CD14-positive monocyte (primary cell): ENCODE measurements around the gene KRT86. TPM values are rescaled to one million over a fixed set of nuclear protein-coding genes. Genes with fewer than 3 reads are reported as not detected.

Source experiments
- DNase-seq, 3 donors: peaks; one replicate each; pipeline ENCODE4 v3.0.0-alpha.2; 2011 to 2022
- H2AFZ ChIP-seq: 2 replicates; pipeline ENCODE4 v1.6.0; 2012; ENCODE audit warnings: mild to moderate bottlenecking, low read depth, low read length, inconsistent platforms; ENCODE audit not compliant: insufficient read depth, poor library complexity, severe bottlenecking
- H3K27ac ChIP-seq, 2 donors: 1 replicate in 1 of 2; 2 replicates in 1 of 2; pipeline ENCODE4 v1.5.1; 2012 to 2013; ENCODE audit warnings: low read length in 2 of 2, control low read depth in 1 of 2, inconsistent platforms in 1 of 2, low read depth in 1 of 2, mild to moderate bottlenecking in 1 of 2
- H3K27me3 ChIP-seq, 2 donors: one replicate each; pipeline versions ENCODE4 v1.6.0 to v1.6.1; 2011 to 2013; ENCODE audit warnings: low read length in 2 of 2; ENCODE audit not compliant: control insufficient read depth in 2 of 2, insufficient read depth in 2 of 2
- H3K36me3 ChIP-seq, 2 donors: replicated peaks in 1 of 2; 1 replicate in 1 of 2; 2 replicates in 1 of 2; pipeline versions ENCODE4 v1.5.1 to v1.6.1; 2012 to 2013; ENCODE audit warnings: low read length in 2 of 2, control low read depth in 1 of 2, inconsistent platforms in 1 of 2, mild to moderate bottlenecking in 1 of 2; ENCODE audit not compliant: insufficient read depth in 2 of 2, control insufficient read depth in 1 of 2
- H3K4me1 ChIP-seq, 2 donors: 1 replicate in 1 of 2; 2 replicates in 1 of 2; pipeline versions ENCODE4 v1.5.1 to v1.6.1; 2012 to 2013; ENCODE audit warnings: low read length in 2 of 2, control low read depth in 1 of 2, inconsistent platforms in 1 of 2, mild to moderate bottlenecking in 1 of 2, moderate library complexity in 1 of 2; ENCODE audit not compliant: insufficient read depth in 2 of 2, control insufficient read depth in 1 of 2
- H3K4me2 ChIP-seq: replicated peaks from 2 replicates; pipeline ENCODE3; 2012; ENCODE audit warnings: low read length, moderate library complexity, mild to moderate bottlenecking; ENCODE audit not compliant: poor library complexity, severe bottlenecking; ENCODE audit errors: extremely low read depth
- H3K4me3 ChIP-seq, 3 experiments: fragments of 200-600 bp in 1 of 3; sonication (generic) in 1 of 3; replicated peaks in 1 of 3; 1 replicate in 2 of 3; 2 replicates in 1 of 3; pipeline ENCODE4 v1.5.1; 2011 to 2013; ENCODE audit warnings: low read length in 3 of 3, mild to moderate bottlenecking in 3 of 3, control low read depth in 2 of 3, low read depth in 2 of 3, inconsistent platforms in 1 of 3, moderate library complexity in 1 of 3
- H3K79me2 ChIP-seq: 2 replicates; pipeline ENCODE4 v1.6.0; 2012; ENCODE audit warnings: mild to moderate bottlenecking, control low read depth, inconsistent platforms, low read length, moderate library complexity; ENCODE audit not compliant: insufficient read depth
- H3K9ac ChIP-seq: 2 replicates; pipeline ENCODE4 v1.6.0; 2017; ENCODE audit warnings: low read length, mild to moderate bottlenecking; ENCODE audit not compliant: insufficient read depth, poor library complexity, severe bottlenecking
- H3K9me3 ChIP-seq, 2 donors: replicated peaks in 1 of 2; 1 replicate in 1 of 2; 2 replicates in 1 of 2; pipeline versions ENCODE4 v1.5.1 to v1.6.1; 2012 to 2013; ENCODE audit warnings: low read length in 2 of 2, control low read depth in 1 of 2; ENCODE audit not compliant: control insufficient read depth in 1 of 2, insufficient read depth in 1 of 2
- H4K20me1 ChIP-seq: 2 replicates; pipeline ENCODE4 v1.6.0; 2012; ENCODE audit warnings: mild to moderate bottlenecking, low read length, control low read depth, moderate library complexity; ENCODE audit not compliant: insufficient read depth
- H3K27ac Mint-ChIP-seq, 7 donors: one replicate each; pipeline ENCODE4 v1.8.0; 2020; ENCODE audit warnings: mild to moderate bottlenecking in 7 of 7, mixed read lengths in 7 of 7, moderate library complexity in 6 of 7, inconsistent platforms in 2 of 7
- H3K27me3 Mint-ChIP-seq, 3 donors: one replicate each; pipeline ENCODE4 v1.8.0; 2021 to 2022; ENCODE audit warnings: low read depth in 3 of 3, mild to moderate bottlenecking in 3 of 3, mixed read lengths in 3 of 3, moderate library complexity in 3 of 3, inconsistent platforms in 1 of 3
- H3K36me3 Mint-ChIP-seq, 2 donors: one replicate each; pipeline ENCODE4 v1.8.0; 2020; ENCODE audit warnings: mixed read lengths in 2 of 2, inconsistent platforms in 1 of 2, mild to moderate bottlenecking in 1 of 2
- H3K4me1 Mint-ChIP-seq: one replicate; pipeline ENCODE4 v1.8.0; 2020; ENCODE audit warnings: mild to moderate bottlenecking, mixed read lengths
- H3K4me3 Mint-ChIP-seq, 2 donors: one replicate each; pipeline ENCODE4 v1.8.0; 2020; ENCODE audit warnings: mild to moderate bottlenecking in 2 of 2, mixed read lengths in 2 of 2, moderate library complexity in 1 of 2
- H3K9me3 Mint-ChIP-seq, 7 donors: one replicate each; pipeline ENCODE4 v1.8.0; 2020 to 2022; ENCODE audit warnings: mixed read lengths in 7 of 7, mild to moderate bottlenecking in 6 of 7, moderate library complexity in 6 of 7, inconsistent platforms in 2 of 7
- CTCF ChIP-seq: fragments of 200-600 bp; IDR thresholded peaks from one replicate; pipeline ENCODE4 v1.8.0; 2022; ENCODE audit warnings: antibody characterized with exemption, mild to moderate bottlenecking
- WGBS: methylation state at CpG from one replicate; pipeline ENCODE4 v1.1.5; 2013; ENCODE audit warnings: missing lambda C conversion rate; ENCODE audit not compliant: insufficient coverage; 5-methylcytosine and 5-hydroxymethylcytosine counted together
- intact Hi-C, 2 donors: fragments of 100-400 bp; cut with micrococcal nuclease; formaldehyde crosslinking; loops; one replicate each; pipeline versions ENCODE4 v1.15.0 to v1.15.1; 2023
- polyA plus RNA-seq, 3 donors: library from polyadenylated mRNA; depleted of rRNA in 1 of 3; unstranded in 2 of 3; stranded (reverse) in 1 of 3; fragments of 300-500 nt in 2 of 3; fragments of >200 nt in 1 of 3; fragmentation: Illumina TruSeq in 2 of 3; gene quantifications; 1 replicate in 2 of 3; 2 replicates in 1 of 3; pipeline ENCODE4 v1.2.3, GENCODE V29; 2012 to 2021

KRT86 gene
- polyA plus RNA-seq, 3 donors: not detected

DNA sequence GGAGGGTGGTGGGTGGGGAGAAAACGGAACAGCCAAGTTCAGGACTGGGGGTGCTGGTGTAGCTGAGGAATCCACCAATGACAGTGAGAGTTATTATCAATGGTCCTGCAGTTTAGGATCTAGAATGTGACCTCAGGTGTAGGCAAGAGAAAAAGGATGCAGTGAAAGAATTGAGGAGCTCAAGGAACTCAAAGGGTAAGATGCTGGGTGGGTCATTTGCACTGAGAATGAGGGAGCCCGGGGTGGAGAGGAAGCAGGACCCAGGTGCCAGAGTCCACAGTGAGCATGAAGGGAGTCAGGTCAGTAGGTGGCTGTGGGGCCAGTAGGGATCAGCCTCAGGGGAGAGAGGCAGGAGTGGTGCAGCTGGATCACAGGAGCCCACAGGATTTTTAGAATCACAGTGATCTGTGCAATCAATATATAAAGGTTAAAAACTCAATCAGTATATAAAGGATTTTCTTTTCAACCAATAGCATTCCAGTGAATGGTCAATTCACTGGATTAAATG lies 44.6 kb upstream of the KRT86 start:
- Histone ChIP-seq H3K9me3 (no peaks in the 10 kb centered on the region), H3K27ac (no peak overlapping the region), H3K27me3 (peaks cover 11 to 39% of the 10 kb centered on the region in 2 donors), H3K36me3 (no peaks in the 10 kb centered on the region), H3K9ac (no peak overlapping the region), H3K4me3 (no peak overlapping the region), H3K79me2 (no peaks in the 10 kb centered on the region), H3K4me2 (no peak overlapping the region), H2AFZ (no peak overlapping the region), H3K4me1 (peaks cover 33 to 67% of the 10 kb centered on the region in 2 donors), H4K20me1 (no peaks in the 10 kb centered on the region)
- WGBS: 93% methylated on average over 2 of the region's 2 CpGs
- H3K9me3 Mint-ChIP-seq: peaks cover 0 to 20% (median 9%) of the 10 kb centered on the region in 7 donors
- no peak for DNase-seq
- H3K4me3 Mint-ChIP-seq: peak overlapping the region in 1 of 2 donors; percentile 43
- peaks cover 76% of the 10 kb centered on the region for H3K4me1 Mint-ChIP-seq
- TF ChIP-seq CTCF: no peak
- intact Hi-C loops: no loop called here
- peaks cover 8 to 15% of the 10 kb centered on the region in 2 donors for H3K36me3 Mint-ChIP-seq
- H3K27me3 Mint-ChIP-seq: peaks cover 44 to 50% (median 47%) of the 10 kb centered on the region in 3 donors
- H3K27ac Mint-ChIP-seq: peak overlapping the region in 2 of 7 donors; percentile 9 to 11

GRCh38 chr12:52230364-52231281 lies 43.8 kb upstream of the KRT86 start:
- WGBS: 74% methylated on average over 6 of the region's 8 CpGs
- H3K4me3 ChIP-seq: no peak overlapping the region
- no peak for TF ChIP-seq CTCF

More at GRCh38 chr12:52230364-52231281, 43.8 kb upstream of the KRT86 start:
- H3K4me2 ChIP-seq: no peak overlapping the region
- no peak for DNase-seq
- no peaks in the 10 kb centered on the region for H3K79me2 ChIP-seq
- Mint-ChIP-seq H3K36me3 (peaks cover 8 to 15% of the 10 kb centered on the region in 2 donors), H3K4me1 (peaks cover 75% of the 10 kb centered on the region), H3K9me3 (peaks cover 0 to 20% (median 9%) of the 10 kb centered on the region in 7 donors), H3K4me3 (peak overlapping the region in 1 of 2 donors; percentile 47), H3K27ac (no peak overlapping the region), H3K27me3 (peaks cover 47 to 56% (median 47%) of the 10 kb centered on the region in 3 donors)
- intact Hi-C loops: no loop called here
- peaks cover 29 to 66% of the 10 kb centered on the region in 2 donors for H3K4me1 ChIP-seq
- no peak overlapping the region for H3K9ac ChIP-seq
- H3K27me3 ChIP-seq: peaks cover 11 to 44% of the 10 kb centered on the region in 2 donors
- H3K9me3 ChIP-seq: no peaks in the 10 kb centered on the region
- no peaks in the 10 kb centered on the region for H4K20me1 ChIP-seq
- no peaks in the 10 kb centered on the region for H3K36me3 ChIP-seq
- no peak overlapping the region for H2AFZ ChIP-seq
- H3K27ac ChIP-seq: no peak overlapping the region
